ENCODE results near the gene FOXD4L6.
"Not testable (repeated sequence)": the region's sequence is repeated elsewhere in the genome, so short reads cannot be mapped to it uniquely, and the experiment has no call there.

Gene FOXD4L6

GRCh38 chr9:41100508-41100907 is 28.0 kb downstream of the FOXD4L6 start:
- DNase-seq (ENCODE audit: low read depth in 2 of 2), result not testable (repeated sequence)

GRCh38 chr9:41098759-41099158 is 29.7 kb downstream of the FOXD4L6 start:
- not testable (repeated sequence) for DNase-seq (ENCODE audit: low read depth in 2 of 2)

GRCh38 chr9:41095060-41095459 is 33.4 kb downstream of the FOXD4L6 start:
- not testable (repeated sequence) for DNase-seq (ENCODE audit: low read depth in 2 of 2)

- not testable (repeated sequence) for DNase-seq (ENCODE audit: low read depth in 2 of 2)
These were observed 34.3 kb downstream of the FOXD4L6 start for GRCh38 chr9:41094010-41094773.

- not testable (repeated sequence) for DNase-seq (ENCODE audit: low read depth in 2 of 2)
These were observed 37.6 kb downstream of the FOXD4L6 start for GRCh38 chr9:41090922-41091321.

- not testable (repeated sequence) for DNase-seq (ENCODE audit: low read depth in 2 of 2)
These were observed 38.1 kb downstream of the FOXD4L6 start for GRCh38 chr9:41090386-41090785.

- DNase-seq (ENCODE audit: low read depth in 2 of 2), result not testable (repeated sequence)
These were observed 39.9 kb downstream of the FOXD4L6 start for GRCh38 chr9:41088450-41089059.

- not testable (repeated sequence) for DNase-seq (ENCODE audit: low read depth in 2 of 2)
These were observed 40.6 kb downstream of the FOXD4L6 start for GRCh38 chr9:41087929-41088328.

GRCh38 chr9:41087157-41087780 is 41.2 kb downstream of the FOXD4L6 start:
- not testable (repeated sequence) for DNase-seq (ENCODE audit: low read depth in 2 of 2)

- DNase-seq (ENCODE audit: low read depth in 2 of 2), result not testable (repeated sequence)
These were observed 41.8 kb downstream of the FOXD4L6 start for GRCh38 chr9:41086685-41087084.

- not testable (repeated sequence) for DNase-seq (ENCODE audit: low read depth in 2 of 2)
These were observed 42.3 kb downstream of the FOXD4L6 start for GRCh38 chr9:41086215-41086614.

- DNase-seq (ENCODE audit: low read depth in 2 of 2), result not testable (repeated sequence)
These were observed 46.1 kb downstream of the FOXD4L6 start for GRCh38 chr9:41082358-41082757.

GRCh38 chr9:41079464-41079863 is 49.0 kb downstream of the FOXD4L6 start:
- DNase-seq (ENCODE audit: low read depth in 2 of 2), result not testable (repeated sequence)

- DNase-seq (ENCODE audit: low read depth in 2 of 2), result not testable (repeated sequence)
These were observed 50.9 kb downstream of the FOXD4L6 start for GRCh38 chr9:41077586-41077985.

Measured in stimulated activated CD4-positive, alpha-beta T cell treated with anti-CD3 and anti-CD28 coated beads, Interleukin-1b, Interleukin-23, amount 100 ng/mL, for 1 hour (primary cell).